ENCODE data around the gene AP3B1. TPM values are rescaled to one million over a fixed set of nuclear protein-coding genes. Genes with fewer than 3 reads are reported as not detected.

The AP3B1 gene
- total and polyA plus RNA-seq, 2 donors (not counting 3 experiments of a cell fraction or from before 2014, with no cell fraction given), result 31.6 to 46.7 TPM

DNA sequence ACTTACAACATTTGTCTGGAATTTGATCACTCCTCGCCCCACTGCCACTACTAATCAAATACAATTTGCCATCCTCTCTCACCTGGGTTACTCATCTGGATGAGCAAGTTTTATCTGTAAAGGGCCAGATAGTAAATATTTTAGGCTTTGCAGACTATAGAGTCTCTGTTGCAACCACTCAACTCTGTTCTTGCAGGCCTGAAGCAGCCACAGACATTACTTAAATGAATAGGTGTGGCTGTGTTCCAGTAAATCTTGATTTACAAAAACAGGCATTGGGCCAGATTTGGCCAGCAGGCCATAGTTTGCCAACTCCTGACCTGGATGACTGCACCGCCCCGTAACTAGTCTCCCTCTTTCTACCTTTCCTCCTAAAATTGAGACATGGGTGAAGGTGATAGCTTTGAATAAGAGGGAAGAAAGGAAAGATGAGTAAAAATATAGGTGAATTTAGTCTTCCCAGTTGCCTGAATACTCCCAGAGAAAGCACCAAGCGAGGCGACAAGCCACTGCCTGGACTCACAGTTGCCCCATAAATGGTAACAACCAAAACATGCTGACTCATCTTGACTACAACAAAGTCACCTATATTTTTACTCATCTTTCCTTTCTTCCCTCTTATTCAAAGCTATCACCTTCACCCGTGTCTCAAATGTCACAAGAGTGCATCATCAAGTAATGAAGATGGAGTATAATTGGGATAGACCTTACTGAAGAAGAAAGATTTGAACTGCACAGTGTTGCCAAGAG lies 33.4 kb upstream of the AP3B1 start:
- H3K4me1 ChIP-seq (ENCODE audit: control insufficient read depth, extremely low read depth, insufficient read depth, low read length), result no peaks in the 10 kb centered on the region
- DNase-seq (ENCODE audit: low read depth, low spot score) (no peak), FAIRE-seq (no peak)
- H2AFZ ChIP-seq (ENCODE audit: low read depth, low read length), result no peak overlapping the region
- H3K4me2 ChIP-seq (ENCODE audit: insufficient read depth, low read length), result no peak overlapping the region
- POLR2A ChIA-PET, result no interaction called here
- CTCF ChIA-PET, result no interaction called here
- intact Hi-C loops (cut with micrococcal nuclease), result loop anchor here (10.0 kb wide), 1 partner anchor 627 kb away; no protein-coding TSS in a partner anchor
- no peak overlapping the region for H3K9ac ChIP-seq (replicated peaks; ENCODE audit: extremely low read depth, insufficient read depth, low read length)
- no peaks in the 10 kb centered on the region for H3K36me3 ChIP-seq (ENCODE audit: control insufficient read depth in 2 of 2, extremely low read depth in 1 of 2, insufficient read depth in 2 of 2, low read length in 2 of 2)
- dilution Hi-C loops (cut with MboI; ENCODE audit: extremely low pct_ligation_motif_present, low sequenced_read_pairs), result no loop called here
- TF ChIP-seq JUN (IDR thresholded peaks at IDR 0.05; ENCODE audit: borderline replicate concordance, insufficient read depth, insufficient read length, low read depth) (no peak), POLR2A (IDR thresholded peaks at IDR 0.05; ENCODE audit: low read depth, low read length) (no peak), EZH2 (IDR thresholded peaks at IDR 0.05; ENCODE audit: borderline replicate concordance, low read depth, low read length, severe bottlenecking) (no peak)
- no peaks in the 10 kb centered on the region for H3K79me2 ChIP-seq (ENCODE audit: control insufficient read depth, insufficient read depth, low read length)
- H4K20me1 ChIP-seq (replicated peaks; ENCODE audit: control insufficient read depth, extremely low read depth, insufficient read depth, low read length), result no peaks in the 10 kb centered on the region
- H3K27me3 ChIP-seq (ENCODE audit: control insufficient read depth in 2 of 2, insufficient read depth in 2 of 2, low read length in 2 of 2), result peaks cover 0 to 4% of the 10 kb centered on the region in 2 experiments
- no peaks in the 10 kb centered on the region for H3K9me1 ChIP-seq (replicated peaks; ENCODE audit: control insufficient read depth, extremely low read depth, insufficient read depth, low read length)
- BruUV-seq (replicated peaks), result no TSS peak
- H3K27ac ChIP-seq (ENCODE audit: insufficient read depth, low read depth, low read length), result no peak overlapping the region
- H3K9me3 ChIP-seq (replicated peaks; ENCODE audit: control insufficient read depth, insufficient read depth, low read length), result no peaks in the 10 kb centered on the region
- H3K4me3 ChIP-seq (replicated peaks in 1 of 3; ENCODE audit: insufficient read depth in 1 of 3, low read depth in 1 of 3, low read length in 3 of 3), result no peak overlapping the region

- no peaks in the 10 kb centered on the region for H3K79me2 ChIP-seq (ENCODE audit: control insufficient read depth, insufficient read depth, low read length)
- CTCF ChIA-PET, result no interaction called here
- POLR2A ChIA-PET, result no interaction called here
- no peak overlapping the region for H2AFZ ChIP-seq (ENCODE audit: low read depth, low read length)
- FAIRE-seq (no peak), DNase-seq (ENCODE audit: low read depth, low spot score) (no peak)
- H3K9ac ChIP-seq (replicated peaks; ENCODE audit: extremely low read depth, insufficient read depth, low read length), result no peak overlapping the region
- H3K4me1 ChIP-seq (ENCODE audit: control insufficient read depth, extremely low read depth, insufficient read depth, low read length), result no peaks in the 10 kb centered on the region
- no peak overlapping the region for H3K4me2 ChIP-seq (ENCODE audit: insufficient read depth, low read length)
- TF ChIP-seq MAX (IDR thresholded peaks at IDR 0.05; ENCODE audit: insufficient read depth, insufficient read length) (no peak), POLR2A (IDR thresholded peaks at IDR 0.05; ENCODE audit: low read depth, low read length) (no peak)
- dilution Hi-C loops (cut with MboI; ENCODE audit: extremely low pct_ligation_motif_present, low sequenced_read_pairs), result no loop called here
- no peak overlapping the region for H3K4me3 ChIP-seq (replicated peaks in 1 of 3; ENCODE audit: insufficient read depth in 1 of 3, low read depth in 1 of 3, low read length in 3 of 3)
- BruUV-seq (replicated peaks), result no TSS peak
- H3K27ac ChIP-seq (ENCODE audit: insufficient read depth, low read depth, low read length), result no peak overlapping the region
- H4K20me1 ChIP-seq (replicated peaks; ENCODE audit: control insufficient read depth, extremely low read depth, insufficient read depth, low read length), result no peaks in the 10 kb centered on the region
- intact Hi-C loops (cut with micrococcal nuclease), result loop anchor here (10.0 kb wide), 1 partner anchor 628 kb away; no protein-coding TSS in a partner anchor
- peaks cover 0 to 4% of the 10 kb centered on the region in 2 experiments for H3K27me3 ChIP-seq (ENCODE audit: control insufficient read depth in 2 of 2, insufficient read depth in 2 of 2, low read length in 2 of 2)
- H3K9me3 ChIP-seq (replicated peaks; ENCODE audit: control insufficient read depth, insufficient read depth, low read length), result no peaks in the 10 kb centered on the region
- no peaks in the 10 kb centered on the region for H3K9me1 ChIP-seq (replicated peaks; ENCODE audit: control insufficient read depth, extremely low read depth, insufficient read depth, low read length)
- no peaks in the 10 kb centered on the region for H3K36me3 ChIP-seq (ENCODE audit: control insufficient read depth in 2 of 2, extremely low read depth in 1 of 2, insufficient read depth in 2 of 2, low read length in 2 of 2)
Observed at GRCh38 chr5:78326930-78327329, 32.4 kb upstream of the AP3B1 start.

Data from endothelial cell of umbilical vein (primary cell).